HEK293T (cell line): ENCODE measurements around the gene BRMS1.
"Not testable (repeated sequence)": the region's sequence is repeated elsewhere in the genome, so short reads cannot be mapped to it uniquely, and the experiment has no call there.

Experiments
- ARNT ChIP-seq: fragments of 450-650 bp; IDR thresholded peaks from 2 replicates; pipeline ENCODE4 v1.6.1; 2017; ENCODE audit warnings: mild to moderate bottlenecking
- BHLHE40 ChIP-seq: fragments of 450-650 bp; IDR thresholded peaks from 2 replicates; pipeline ENCODE4 v1.6.1; 2016; ENCODE audit warnings: mild to moderate bottlenecking, moderate library complexity, borderline replicate concordance
- ELF4 ChIP-seq: fragments of 450-650 bp; IDR thresholded peaks from 2 replicates; pipeline ENCODE4 v1.6.1; 2017; ENCODE audit warnings: antibody characterized with exemption
- FOXA1 ChIP-seq: fragments of 450-650 bp; IDR thresholded peaks from 2 replicates; pipeline ENCODE4 v1.6.1; 2016; ENCODE audit warnings: mild to moderate bottlenecking
- FOXK2 ChIP-seq: fragments of 450-650 bp; IDR thresholded peaks from 2 replicates; pipeline ENCODE4 v1.6.1; 2016; ENCODE audit warnings: mild to moderate bottlenecking
- FOXM1 ChIP-seq: fragments of 450-650 bp; IDR thresholded peaks from 2 replicates; pipeline ENCODE4 v1.6.1; 2017; ENCODE audit warnings: mild to moderate bottlenecking, borderline replicate concordance
- HDGF ChIP-seq: fragments of 450-650 bp; IDR thresholded peaks from 2 replicates; pipeline ENCODE4 v1.6.1; 2017; ENCODE audit warnings: antibody characterized with exemption, borderline replicate concordance
- LEF1 ChIP-seq: fragments of 450-650 bp; IDR thresholded peaks from 2 replicates; pipeline ENCODE4 v1.6.1; 2017; ENCODE audit warnings: mild to moderate bottlenecking, borderline replicate concordance
- PKNOX1 ChIP-seq: fragments of 450-650 bp; IDR thresholded peaks from 2 replicates; pipeline ENCODE4 v1.6.1; 2016
- SP1 ChIP-seq: fragments of 450-650 bp; IDR thresholded peaks from 2 replicates; pipeline ENCODE4 v1.6.1; 2017
- SUZ12 ChIP-seq: fragments of 450-650 bp; IDR thresholded peaks from 2 replicates; pipeline ENCODE4 v1.6.1; 2016; ENCODE audit warnings: mild to moderate bottlenecking
- TARDBP ChIP-seq: fragments of 450-650 bp; IDR thresholded peaks from 2 replicates; pipeline ENCODE4 v1.6.1; 2016
- ZNF384 ChIP-seq: fragments of 450-650 bp; IDR thresholded peaks from 2 replicates; pipeline ENCODE4 v1.6.1; 2016

GRCh38 chr11:66320748-66321147 is 24.2 kb downstream of the BRMS1 start:
- TF ChIP-seq PKNOX1, BHLHE40, TARDBP, LEF1, FOXM1, FOXK2, SUZ12, SP1, ARNT, ZNF384, HDGF, ELF4, FOXA1: not testable (repeated sequence)
